Caco-2 (cell line): ENCODE results near the gene EXD3. TPM values are rescaled to one million over a fixed set of nuclear protein-coding genes. Genes with fewer than 3 reads are reported as not detected.

ENCODE experiments used
- BruUV-seq: library from RNA; stranded (reverse); fragments of 400-500 nt; replicated peaks from 2 replicates; lab custom pipeline; 2021; lab: Mats Ljungman, UMichigan
- CTCF ChIA-PET: fragments of 300-600 bp; sonication (Branson Sonifier 250); formaldehyde crosslinking; loops from one replicate; lab custom pipeline; 2022; ENCODE audit warnings: antibody characterized with exemption; lab: Charles Lee
- POLR2A ChIA-PET: fragments of 300-600 bp; sonication (Branson Sonifier 250); formaldehyde crosslinking; loops from one replicate; lab custom pipeline; 2022; ENCODE audit warnings: antibody characterized with exemption; lab: Charles Lee
- DNase-seq, 2 experiments: peaks; one replicate each; pipeline versions ENCODE4 v3.0.0 to v3.0.0-alpha.2; 2020 to 2022
- H3K27me3 ChIP-seq: replicated peaks from 2 replicates; pipeline ENCODE4 v1.6.0; 2011; ENCODE audit warnings: low read length; ENCODE audit not compliant: control insufficient read depth, insufficient read depth
- H3K36me3 ChIP-seq: 2 replicates; pipeline ENCODE4 v1.5.1; 2011; ENCODE audit warnings: low read length; ENCODE audit not compliant: control insufficient read depth, insufficient read depth
- H3K4me1 ChIP-seq: fragments of 250-450 bp; sonication (Bioruptor Pico); 2 replicates; pipeline ENCODE4 v1.5.1; 2020; ENCODE audit warnings: mild to moderate bottlenecking
- H3K4me3 ChIP-seq: 2 replicates; pipeline ENCODE4 v1.5.1; 2011; ENCODE audit warnings: low read depth, mild to moderate bottlenecking, control low read depth, low read length
- H3K9me3 ChIP-seq: fragments of 250-450 bp; sonication (Bioruptor Pico); 2 replicates; pipeline ENCODE4 v1.5.1; 2020; ENCODE audit warnings: mild to moderate bottlenecking, moderate library complexity
- H3K27ac Mint-ChIP-seq: one replicate; pipeline ENCODE4 v1.8.0; 2022; ENCODE audit warnings: mixed read lengths; ENCODE audit not compliant: unreplicated experiment
- H3K27me3 Mint-ChIP-seq: one replicate; pipeline ENCODE4 v1.8.0; 2022; ENCODE audit warnings: mixed read lengths; ENCODE audit not compliant: insufficient read depth, unreplicated experiment
- H3K36me3 Mint-ChIP-seq: one replicate; pipeline ENCODE4 v1.8.0; 2022; ENCODE audit warnings: mild to moderate bottlenecking, mixed read lengths; ENCODE audit not compliant: insufficient read depth, unreplicated experiment
- H3K4me1 Mint-ChIP-seq: one replicate; pipeline ENCODE4 v1.8.0; 2022; ENCODE audit warnings: low read depth, mixed read lengths; ENCODE audit not compliant: unreplicated experiment
- H3K4me3 Mint-ChIP-seq: one replicate; pipeline ENCODE4 v1.8.0; 2022; ENCODE audit warnings: mild to moderate bottlenecking, moderate library complexity, mixed read lengths; ENCODE audit not compliant: unreplicated experiment
- H3K9me3 Mint-ChIP-seq: one replicate; pipeline ENCODE4 v1.8.0; 2022; ENCODE audit warnings: mixed read lengths; ENCODE audit not compliant: unreplicated experiment
- CTCF ChIP-seq, 2 experiments: fragments of 200-600 bp in 1 of 2; IDR thresholded peaks; 1 replicate in 1 of 2; 2 replicates in 1 of 2; pipeline versions ENCODE4 v1.5.1 to v1.8.0; 2011 to 2022; ENCODE audit warnings: antibody characterized with exemption in 1 of 2, control low read depth in 1 of 2, inconsistent platforms in 1 of 2, low read depth in 1 of 2, low read length in 1 of 2, mild to moderate bottlenecking in 1 of 2, moderate library complexity in 1 of 2; ENCODE audit not compliant: insufficient read depth in 1 of 2, severe bottlenecking in 1 of 2, unreplicated experiment in 1 of 2
- intact Hi-C: fragments of 100-400 bp; cut with micrococcal nuclease; formaldehyde crosslinking; loops from one replicate; pipeline ENCODE4 v1.10.0; 2022; ENCODE audit not compliant: unreplicated experiment
- total RNA-seq: library from RNA; stranded (reverse); gene quantifications from 2 replicates; pipeline ENCODE4 v1.2.3, GENCODE V29; 2022

Gene EXD3
- total RNA-seq, 1 experiment from 2014 or later, result 10.9 TPM

- Mint-ChIP-seq H3K27ac (no peak overlapping the region), H3K27me3 (no peaks in the 10 kb centered on the region), H3K4me1 (no peaks in the 10 kb centered on the region), H3K36me3 (no peaks in the 10 kb centered on the region), H3K9me3 (no peaks in the 10 kb centered on the region), H3K4me3 (no peak overlapping the region)
- H3K27me3 ChIP-seq, result no peaks in the 10 kb centered on the region
- no TSS peak for BruUV-seq
- H3K9me3 ChIP-seq, result no peaks in the 10 kb centered on the region
- ChIA-PET POLR2A (interaction anchor here (0.5 kb wide), 1 partner anchor 295 kb away, joined by 6 read pairs; no protein-coding TSS in a partner anchor), CTCF (no interaction called here)
- H3K4me1 ChIP-seq, result peaks cover 48% of the 10 kb centered on the region
- no peak for TF ChIP-seq CTCF (IDR thresholded peaks at IDR 0.05; ENCODE audit: insufficient read depth in 1 of 2, low read depth in 1 of 2, low read length in 1 of 2, severe bottlenecking in 1 of 2, unreplicated experiment in 1 of 2)
- intact Hi-C loops, result no loop called here
- H3K4me3 ChIP-seq, result no peak overlapping the region
- H3K36me3 ChIP-seq, result no peaks in the 10 kb centered on the region
- DNase-seq, result no peak
These were observed 113.4 kb downstream of the EXD3 start for GRCh38 chr9:137309368-137310188.

- intact Hi-C loops, result no loop called here
- no TSS peak for BruUV-seq
- Mint-ChIP-seq H3K27me3 (no peaks in the 10 kb centered on the region), H3K4me3 (no peak overlapping the region), H3K27ac (no peak overlapping the region), H3K36me3 (no peaks in the 10 kb centered on the region), H3K4me1 (no peaks in the 10 kb centered on the region), H3K9me3 (no peaks in the 10 kb centered on the region)
- H3K36me3 ChIP-seq, result no peaks in the 10 kb centered on the region
- POLR2A ChIA-PET, result interaction anchor here (0.5 to 0.6 kb wide), 2 partner anchors 13 to 125 kb away, joined by 3 to 5 read pairs; no protein-coding TSS in a partner anchor
- TF ChIP-seq CTCF (IDR thresholded peaks at IDR 0.05; ENCODE audit: insufficient read depth in 1 of 2, low read depth in 1 of 2, low read length in 1 of 2, severe bottlenecking in 1 of 2, unreplicated experiment in 1 of 2), result no peak
- no peak overlapping the region for H3K4me3 ChIP-seq
- H3K27me3 ChIP-seq, result no peaks in the 10 kb centered on the region
- peak in 1 of 2 experiments; percentile 50 for DNase-seq
- CTCF ChIA-PET, result interaction anchor here (0.8 kb wide), 2 partner anchors 11 to 519 kb away, joined by 3 to 5 read pairs; no protein-coding TSS in a partner anchor
- H3K4me1 ChIP-seq, result peaks cover 37% of the 10 kb centered on the region
- H3K9me3 ChIP-seq, result no peaks in the 10 kb centered on the region
These were observed 114.8 kb downstream of the EXD3 start for GRCh38 chr9:137308057-137308619.

GRCh38 chr9:137307255-137308056 lies 115.5 kb downstream of the EXD3 start:
- ChIA-PET CTCF (interaction anchor here (0.8 kb wide), 2 partner anchors 11 to 519 kb away, joined by 3 to 5 read pairs; no protein-coding TSS in a partner anchor), POLR2A (interaction anchor here (0.5 to 0.6 kb wide), 2 partner anchors 12 to 125 kb away, joined by 3 to 5 read pairs; no protein-coding TSS in a partner anchor)
- Histone ChIP-seq H3K4me1 (peaks cover 38% of the 10 kb centered on the region), H3K36me3 (no peaks in the 10 kb centered on the region), H3K27me3 (no peaks in the 10 kb centered on the region), H3K9me3 (no peaks in the 10 kb centered on the region), H3K4me3 (no peak overlapping the region)
- TF ChIP-seq CTCF (IDR thresholded peaks at IDR 0.05; ENCODE audit: insufficient read depth in 1 of 2, low read depth in 1 of 2, low read length in 1 of 2, severe bottlenecking in 1 of 2, unreplicated experiment in 1 of 2), result no peak
- no TSS peak for BruUV-seq
- peaks cover under 1% of the 10 kb centered on the region for H3K36me3 Mint-ChIP-seq
- no peaks in the 10 kb centered on the region for H3K4me1 Mint-ChIP-seq
- intact Hi-C loops, result no loop called here
- H3K9me3 Mint-ChIP-seq, result no peaks in the 10 kb centered on the region
- no peak overlapping the region for H3K4me3 Mint-ChIP-seq
- DNase-seq, result peak in 1 of 2 experiments; percentile 51
- no peak overlapping the region for H3K27ac Mint-ChIP-seq
- no peaks in the 10 kb centered on the region for H3K27me3 Mint-ChIP-seq
